Activated CD4-positive, alpha-beta T cell treated with anti-CD3 and anti-CD28 coated beads, Interleukin-2, amount 50 U/mL, for 48 hours (primary cell): Measurements from ENCODE around the gene CACNA2D1.
"Not testable (repeated sequence)": the region's sequence is repeated elsewhere in the genome, so short reads cannot be mapped to it uniquely, and the experiment has no call there.

Experiments
- DNase-seq, 2 experiments: peaks; one replicate each; pipeline ENCODE4 v3.0.0-alpha.2; 2020

CACNA2D1 gene

GRCh38 chr7:82433507-82433906, 10.1 kb downstream of the CACNA2D1 start:
- DNase-seq = no peak

GRCh38 chr7:82432743-82433142, 10.8 kb downstream of the CACNA2D1 start:
- not testable (repeated sequence) for DNase-seq

- DNase-seq = no peak
Observed at GRCh38 chr7:82430500-82431465, 12.8 kb downstream of the CACNA2D1 start.

- DNase-seq = no peak
Observed at GRCh38 chr7:82429408-82429807, 14.2 kb downstream of the CACNA2D1 start.

GRCh38 chr7:82428186-82428961, 15.2 kb downstream of the CACNA2D1 start:
- DNase-seq = no peak

- DNase-seq = no peak
Observed at GRCh38 chr7:82423446-82423845, 20.1 kb downstream of the CACNA2D1 start.

- DNase-seq = no peak
Observed at GRCh38 chr7:82419200-82419599, 24.4 kb downstream of the CACNA2D1 start.

GRCh38 chr7:82417898-82418297, 25.7 kb downstream of the CACNA2D1 start:
- no peak for DNase-seq

GRCh38 chr7:82416402-82416801, 27.2 kb downstream of the CACNA2D1 start:
- no peak for DNase-seq

GRCh38 chr7:82414389-82414788, 29.2 kb downstream of the CACNA2D1 start:
- no peak for DNase-seq

GRCh38 chr7:82413237-82413636, 30.3 kb downstream of the CACNA2D1 start:
- DNase-seq = no peak

- DNase-seq = no peak
Observed at GRCh38 chr7:82411732-82412131, 31.8 kb downstream of the CACNA2D1 start.

GRCh38 chr7:82410461-82410860, 33.1 kb downstream of the CACNA2D1 start:
- DNase-seq = no peak

GRCh38 chr7:82406937-82407336, 36.6 kb downstream of the CACNA2D1 start:
- no peak for DNase-seq

- no peak for DNase-seq
Observed at GRCh38 chr7:82405301-82405700, 38.3 kb downstream of the CACNA2D1 start.

- no peak for DNase-seq
Observed at GRCh38 chr7:82404652-82405051, 38.9 kb downstream of the CACNA2D1 start.

- no peak for DNase-seq
Observed at GRCh38 chr7:82404094-82404493, 39.5 kb downstream of the CACNA2D1 start.

GRCh38 chr7:82397879-82398524, 45.6 kb downstream of the CACNA2D1 start:
- DNase-seq = no peak

- no peak for DNase-seq
Observed at GRCh38 chr7:82396343-82396742, 47.2 kb downstream of the CACNA2D1 start.

- DNase-seq = no peak
Observed at GRCh38 chr7:82395147-82395546, 48.4 kb downstream of the CACNA2D1 start.

GRCh38 chr7:82393840-82394220, 49.7 kb downstream of the CACNA2D1 start:
- no peak for DNase-seq

- no peak for DNase-seq
Observed at GRCh38 chr7:82393076-82393839, 50.3 kb downstream of the CACNA2D1 start.

- no peak for DNase-seq
Observed at GRCh38 chr7:82390936-82391335, 52.6 kb downstream of the CACNA2D1 start.
